ENCODE measurements around the gene C2CD2L.
"Not testable (repeated sequence)": the region's sequence is repeated elsewhere in the genome, so short reads cannot be mapped to it uniquely, and the experiment has no call there.

Gene C2CD2L

DNA sequence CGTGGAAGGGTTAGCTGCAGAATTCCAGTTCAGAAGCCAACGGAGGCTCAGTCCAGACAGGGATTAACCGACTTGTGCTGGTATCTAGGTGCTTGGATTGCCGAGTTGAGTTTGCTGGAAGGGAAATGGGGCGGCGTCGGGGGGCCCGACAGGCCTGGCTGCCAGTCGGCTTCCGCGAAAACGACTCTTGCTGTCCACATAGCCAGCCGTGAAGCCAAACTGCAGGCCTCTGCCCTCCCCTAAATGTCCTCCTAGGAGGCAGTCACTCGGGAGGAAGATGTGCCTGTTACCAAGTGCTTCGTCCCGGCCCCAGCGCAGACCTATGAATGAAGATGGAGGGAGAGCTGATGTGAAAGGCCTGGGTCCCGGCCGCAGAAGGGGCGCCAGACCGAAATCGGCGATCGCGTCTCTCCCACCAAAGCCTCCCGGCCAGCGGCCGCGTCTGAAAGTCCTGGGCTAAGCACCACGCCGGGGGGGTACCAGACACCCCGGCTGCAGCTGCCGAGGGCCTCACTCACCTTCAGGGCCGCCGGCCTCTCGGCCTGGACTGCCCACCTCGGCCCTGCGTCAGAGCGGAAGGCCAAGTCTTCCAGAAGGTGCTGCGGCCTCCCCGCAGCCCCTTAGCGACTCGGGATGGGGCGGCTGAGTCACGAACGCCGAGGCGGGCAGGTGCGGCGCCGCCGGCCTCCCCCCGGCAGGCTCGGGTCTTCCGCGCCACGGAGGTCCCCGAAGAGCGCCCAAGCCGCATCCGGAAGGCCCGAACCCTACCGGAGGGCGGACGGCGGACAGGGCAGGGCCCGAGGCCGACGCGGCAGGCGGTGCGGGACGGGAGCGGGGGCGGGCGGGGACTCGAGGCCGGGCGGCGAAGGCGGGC is 13.0 kb upstream of the C2CD2L start:
- DNase-seq, result no peak

DNA sequence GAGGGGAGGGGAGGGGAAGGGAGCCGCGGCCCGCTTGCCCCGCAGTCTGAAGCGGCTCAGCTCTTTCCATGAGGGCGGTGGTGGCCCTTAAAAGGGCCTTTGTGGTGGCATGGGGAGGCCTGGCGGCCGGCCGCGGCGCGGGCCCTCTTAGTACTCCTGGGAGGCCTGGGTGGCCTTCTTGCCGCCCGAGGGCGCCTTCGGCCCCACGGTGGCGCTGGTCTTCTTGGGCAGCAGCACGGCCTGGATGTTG is 12.4 kb upstream of the C2CD2L start:
- peak; percentile 44 for DNase-seq

DNA sequence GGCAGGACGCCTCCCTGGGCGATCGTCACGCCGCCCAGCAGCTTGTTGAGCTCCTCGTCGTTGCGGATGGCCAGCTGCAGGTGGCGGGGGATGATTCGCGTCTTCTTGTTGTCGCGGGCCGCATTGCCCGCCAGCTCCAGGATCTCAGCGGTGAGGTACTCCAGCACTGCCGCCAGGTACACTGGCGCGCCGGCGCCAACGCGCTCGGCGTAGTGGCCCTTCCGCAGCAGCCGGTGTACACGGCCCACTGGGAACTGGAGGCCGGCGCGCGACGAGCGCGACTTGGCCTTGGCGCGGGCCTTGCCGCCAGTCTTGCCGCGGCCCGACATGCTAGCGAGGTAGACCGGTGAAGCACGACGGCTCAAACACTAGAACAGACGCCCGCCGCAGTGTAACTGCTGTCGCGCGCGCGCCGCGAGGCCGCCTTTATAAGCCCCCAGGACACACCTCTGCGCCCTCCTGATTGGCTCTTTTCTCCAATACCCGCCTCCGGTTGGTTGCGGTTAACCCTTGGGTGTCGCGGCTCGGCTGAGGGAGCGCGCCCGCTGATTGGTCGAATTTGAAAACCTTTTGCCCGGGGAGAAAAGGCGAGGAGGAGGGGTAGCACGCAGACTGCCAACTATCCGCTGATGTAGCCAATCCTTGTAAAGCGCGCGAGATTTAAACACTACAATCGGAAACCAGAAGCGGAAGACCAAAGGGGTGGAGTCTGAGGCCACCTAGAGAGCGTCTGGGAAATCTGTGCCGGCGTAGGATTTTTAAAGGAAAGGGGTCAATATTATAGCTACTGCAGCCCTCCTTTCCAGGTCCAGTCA is 11.9 kb upstream of the C2CD2L start:
- DNase-seq, result peak; percentile 99

DNA sequence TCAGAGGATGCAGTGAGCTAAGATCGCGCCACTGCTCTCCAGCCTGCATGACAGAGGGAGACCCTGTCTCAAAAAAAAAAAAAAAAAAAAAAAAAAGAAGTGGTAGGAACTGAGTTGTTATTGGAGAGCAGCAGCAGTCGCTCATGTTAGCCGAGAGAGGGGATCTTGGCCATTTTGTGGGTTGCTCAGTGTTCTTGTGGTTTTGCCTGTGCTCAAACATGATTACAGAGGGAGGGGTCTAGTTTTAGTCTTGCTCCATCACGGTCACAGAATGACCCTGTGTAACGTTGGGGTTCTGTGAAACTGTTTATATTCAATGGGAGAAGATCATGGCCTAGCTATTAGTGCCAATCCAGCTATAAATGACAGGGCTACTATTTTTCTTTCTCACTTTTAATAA is 7.4 kb upstream of the C2CD2L start:
- DNase-seq, result no peak

DNA sequence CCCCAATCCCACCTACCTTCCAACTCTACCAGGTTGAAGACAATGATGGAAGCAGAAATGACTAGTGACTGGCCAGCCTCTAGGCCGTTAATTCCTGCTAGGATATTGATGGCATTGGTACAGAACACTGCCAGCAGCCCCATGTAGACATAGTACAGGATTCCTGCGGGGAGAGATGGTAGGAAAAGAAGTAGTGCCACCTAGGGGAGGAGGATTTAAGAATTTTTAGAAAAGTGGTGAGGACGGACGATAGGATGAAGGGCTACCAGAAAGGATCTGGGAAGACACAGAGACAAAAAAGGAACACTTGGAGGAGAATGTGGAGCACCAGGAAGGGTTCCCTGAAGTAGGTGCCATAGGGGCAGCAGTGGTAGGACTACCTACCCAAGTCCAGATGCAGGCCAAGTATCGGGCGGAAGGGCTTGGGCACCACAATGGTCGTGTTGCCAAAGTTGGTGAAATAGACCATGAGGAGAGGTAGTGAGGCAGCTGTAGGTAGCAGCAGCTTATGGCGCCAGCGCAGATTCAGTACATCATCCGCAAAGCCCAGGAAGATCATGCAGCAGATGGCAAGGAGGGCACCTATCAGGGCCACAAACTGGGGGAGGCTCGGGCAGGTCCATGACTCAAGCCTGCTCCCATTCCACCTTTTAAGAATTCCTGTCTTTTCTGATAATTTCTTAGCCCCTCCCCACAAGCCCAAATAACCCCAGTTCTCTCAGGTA is 6.7 kb upstream of the C2CD2L start:
- DNase-seq, result no peak

DNA sequence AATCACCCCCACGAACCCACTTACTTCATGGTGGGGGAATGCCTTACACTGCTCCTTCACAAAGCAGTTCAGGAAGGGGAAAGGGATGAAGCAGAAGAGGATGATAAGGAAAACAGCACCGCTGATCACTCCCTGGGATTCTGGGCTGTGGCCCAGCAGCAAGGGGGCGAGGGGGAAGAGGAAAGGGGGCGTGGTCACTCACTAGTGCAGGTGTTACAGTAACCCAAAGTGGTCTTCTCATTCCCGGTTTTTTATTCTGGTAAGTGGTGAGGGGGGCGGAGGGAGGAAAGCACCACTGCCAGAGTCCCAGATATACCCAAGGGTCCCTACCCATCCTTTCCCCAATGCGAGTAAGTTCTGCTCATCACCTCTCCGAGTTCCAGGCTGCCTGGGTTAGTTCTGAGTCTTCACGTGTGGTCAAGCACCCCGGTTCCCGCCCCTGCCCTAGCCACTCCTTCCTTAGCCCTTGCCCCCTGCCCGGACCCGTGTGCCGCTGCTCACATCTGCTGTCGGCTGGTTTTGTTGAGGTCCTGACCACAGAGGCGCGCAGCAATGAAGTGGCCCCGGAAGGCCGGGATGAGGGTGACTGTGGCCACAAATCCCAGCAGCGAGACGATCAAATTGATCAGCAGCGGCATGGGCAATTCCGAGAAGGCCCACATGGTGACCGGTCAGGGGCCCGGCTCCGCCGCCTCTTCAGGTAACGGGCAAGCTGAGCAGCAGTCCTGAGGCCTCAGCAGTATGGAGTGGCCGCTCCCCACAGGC is 6.0 kb upstream of the C2CD2L start:
- no peak for DNase-seq

DNA sequence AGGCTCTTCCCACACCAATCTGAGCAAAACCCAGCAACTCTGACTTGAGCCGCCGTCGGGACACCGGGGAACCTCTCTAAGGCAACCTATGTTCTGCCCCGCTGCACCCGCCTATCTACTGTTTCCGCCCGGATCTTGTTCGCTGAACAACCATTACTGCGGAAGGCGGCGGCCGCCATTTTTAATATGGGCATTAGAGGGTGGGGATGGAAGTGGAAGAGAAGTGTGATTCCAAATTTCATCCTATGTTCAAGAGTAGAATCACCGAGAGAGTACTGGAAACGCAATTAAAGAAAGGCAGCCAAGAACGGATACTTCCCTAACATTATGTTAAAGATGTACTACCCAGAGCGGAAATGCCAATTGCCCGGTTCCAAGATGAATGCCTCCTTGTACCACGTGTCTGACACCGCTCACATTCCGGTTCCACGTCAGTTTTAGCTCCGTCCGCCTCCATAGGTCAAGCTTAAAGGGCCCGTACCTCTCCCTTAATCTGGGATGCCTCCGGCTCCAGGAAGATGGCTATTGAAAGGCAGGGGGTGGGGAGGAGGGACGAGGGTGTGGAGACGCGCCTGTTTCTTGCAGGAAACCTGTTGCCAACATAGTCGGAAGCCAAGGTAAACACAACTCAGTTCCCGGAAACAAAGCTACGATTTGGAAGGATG is 5.3 kb upstream of the C2CD2L start, which contains the start of gene DPAGT1:
Gene DPAGT1 (minus strand): TSS at position 95 of the 665 bp plus-strand sequence. CDS start 198 bp downstream, outside the sequence.
- DNase-seq, result peak; percentile 94

DNA sequence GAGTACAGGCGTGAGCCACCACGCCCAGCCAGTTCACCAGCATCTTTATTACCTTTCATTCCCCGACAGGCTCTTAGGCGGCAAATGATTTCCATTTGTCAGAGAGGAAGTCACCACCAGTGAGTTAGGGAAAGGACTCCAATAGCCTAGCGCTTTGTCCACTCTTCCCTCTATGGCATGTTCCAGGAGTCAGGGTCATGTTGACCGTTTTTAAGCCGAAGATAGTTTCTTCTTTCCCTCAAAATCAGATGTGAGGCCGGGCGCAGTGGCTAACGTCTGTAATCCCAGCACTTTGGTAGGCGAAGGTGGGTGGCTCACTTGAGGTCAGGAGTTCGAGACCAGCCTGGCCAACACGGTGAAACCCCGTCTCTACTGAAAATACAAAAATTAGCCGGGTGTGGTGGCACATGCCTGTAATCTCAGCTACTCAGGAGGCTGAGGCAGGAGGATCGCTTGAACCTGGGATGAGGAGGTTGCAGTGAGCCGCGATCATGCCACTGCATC is 3.9 kb upstream of the C2CD2L start:
- DNase-seq, result not testable (repeated sequence)

DNA sequence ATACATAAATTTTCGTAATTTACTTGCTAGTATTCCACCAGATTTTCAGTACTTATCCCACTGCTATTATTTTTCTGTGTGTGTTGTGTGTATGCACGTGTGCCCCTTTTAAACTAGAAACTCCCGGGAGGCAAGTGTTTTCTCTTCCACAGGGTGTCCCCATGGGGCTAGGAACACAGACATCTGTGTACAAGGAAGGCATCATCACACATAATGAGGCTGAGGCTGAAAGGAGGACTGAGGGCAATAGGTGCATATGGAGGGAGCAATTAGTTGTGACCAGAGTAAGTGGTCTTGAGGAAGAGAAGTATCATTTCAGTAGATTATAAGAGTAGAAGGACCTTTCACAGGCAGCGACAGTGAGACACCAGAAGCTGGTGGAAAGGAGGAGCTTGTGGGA is 3.4 kb upstream of the C2CD2L start:
- no peak for DNase-seq

DNA sequence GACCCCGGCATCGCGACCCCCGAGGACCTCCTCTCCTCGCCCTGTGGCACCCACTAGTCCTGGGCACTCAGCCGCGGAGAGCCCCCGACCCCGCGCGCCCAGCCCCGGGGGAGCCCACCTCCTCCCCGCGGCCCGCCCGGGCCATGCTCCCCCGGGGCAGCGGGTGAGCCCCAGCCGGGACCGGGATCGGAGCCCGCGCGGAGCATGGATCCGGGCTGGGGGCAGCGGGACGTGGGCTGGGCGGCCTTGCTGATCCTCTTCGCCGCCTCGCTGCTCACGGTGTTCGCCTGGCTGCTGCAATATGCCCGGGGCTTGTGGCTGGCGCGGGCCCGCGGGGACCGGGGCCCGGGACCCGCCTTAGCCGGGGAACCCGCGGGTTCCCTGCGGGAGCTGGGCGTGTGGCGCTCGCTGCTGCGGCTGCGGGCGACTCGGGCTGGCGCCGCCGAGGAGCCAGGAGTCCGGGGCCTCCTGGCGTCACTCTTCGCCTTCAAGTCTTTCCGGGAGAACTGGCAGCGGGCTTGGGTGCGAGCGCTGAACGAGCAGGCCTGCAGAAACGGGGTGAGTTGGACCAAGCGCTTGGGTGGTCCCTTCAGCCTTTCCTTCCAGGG is 498 bp downstream of the C2CD2L start:
- DNase-seq, result no peak

DNA sequence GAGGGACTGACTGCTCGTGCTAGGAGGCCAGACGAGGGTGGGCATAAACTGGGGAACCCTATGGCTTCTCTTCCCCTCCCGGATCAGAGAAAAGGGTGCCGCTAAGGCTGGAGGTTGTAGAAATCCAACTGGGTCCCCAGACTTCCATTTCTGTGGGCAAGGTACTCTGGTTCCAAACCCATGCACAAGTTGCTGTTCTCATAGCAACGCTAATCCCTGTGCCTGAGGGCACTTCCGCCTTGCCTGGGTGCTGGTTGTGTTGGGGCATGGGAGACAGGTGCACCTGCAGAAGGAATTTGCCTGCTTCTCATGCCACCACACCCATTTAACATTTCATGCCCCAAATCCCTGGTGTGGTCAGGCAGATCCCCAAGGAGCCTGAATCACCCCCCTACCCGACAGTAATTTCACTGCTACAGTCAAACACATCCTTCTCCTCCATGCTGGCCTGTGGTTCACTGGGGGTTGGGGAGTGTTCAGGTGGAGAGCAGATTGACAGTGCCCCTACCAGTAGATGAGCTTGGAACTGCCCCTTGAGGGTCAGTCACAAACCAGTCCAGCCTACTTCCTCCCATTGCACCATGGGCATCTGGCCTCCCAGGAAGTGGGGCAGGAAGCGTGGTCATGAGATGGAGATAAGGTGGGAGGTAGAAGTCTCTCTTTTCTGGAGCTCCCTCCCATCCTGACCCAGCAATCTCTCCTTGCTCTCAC is 1.2 kb downstream of the C2CD2L start:
- no peak for DNase-seq

DNA sequence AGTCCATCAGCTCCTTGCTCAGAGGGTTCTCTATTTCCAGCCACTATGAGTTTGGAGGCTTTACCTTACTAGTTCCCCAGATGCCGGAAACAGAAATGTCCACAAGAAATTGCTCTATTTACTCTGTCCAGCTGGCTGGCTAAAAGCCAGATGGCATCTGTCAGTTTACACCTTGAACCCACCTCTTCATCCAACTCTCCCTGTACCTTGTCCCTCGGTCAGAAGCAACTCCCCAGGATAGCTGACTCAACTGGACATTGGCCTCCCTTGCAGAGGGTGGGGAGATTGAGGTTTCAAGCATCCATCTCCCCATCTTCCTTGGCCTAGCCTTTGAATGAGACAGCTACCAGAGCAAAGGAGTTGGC is 1.7 kb downstream of the C2CD2L start:
- no peak for DNase-seq

DNA sequence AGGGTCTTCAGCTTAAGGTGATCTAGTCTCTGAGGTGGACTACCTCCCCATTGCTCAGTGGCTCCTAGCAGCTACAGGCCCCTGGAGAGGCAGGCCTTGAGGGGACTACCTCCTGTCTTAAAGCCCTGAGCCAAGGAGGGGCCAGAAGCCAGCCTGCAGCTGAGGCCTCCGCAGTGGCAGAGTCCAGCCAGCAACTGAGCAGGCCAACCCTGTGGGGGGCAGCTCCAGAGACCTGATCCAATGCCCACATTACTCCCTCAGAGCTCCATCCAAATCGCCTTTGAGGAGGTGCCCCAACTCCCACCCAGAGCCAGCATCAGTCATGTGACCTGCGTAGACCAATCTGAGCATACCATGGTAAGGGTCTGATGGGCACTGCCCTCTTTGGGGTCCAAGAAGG is 2.7 kb downstream of the C2CD2L start:
- DNase-seq, result no peak

DNA sequence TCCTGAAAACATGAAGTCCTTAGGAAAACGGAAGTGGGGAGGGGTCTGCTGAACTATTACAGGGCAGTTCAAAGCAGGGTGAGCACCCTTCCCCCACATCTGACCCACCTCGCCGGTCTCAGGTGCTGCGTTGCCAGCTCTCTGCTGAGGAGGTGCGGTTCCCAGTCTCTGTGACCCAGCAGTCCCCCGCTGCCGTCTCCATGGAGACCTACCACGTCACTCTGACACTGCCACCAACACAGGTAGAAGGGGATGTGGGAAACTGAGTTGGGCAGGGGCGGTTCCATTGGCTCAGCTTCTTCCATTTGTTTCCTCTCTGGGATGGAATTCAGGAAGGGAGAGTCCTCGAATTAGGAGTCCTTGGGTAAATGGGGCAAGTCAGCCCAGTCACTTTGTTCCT is 3.3 kb downstream of the C2CD2L start:
- DNase-seq, result no peak

DNA sequence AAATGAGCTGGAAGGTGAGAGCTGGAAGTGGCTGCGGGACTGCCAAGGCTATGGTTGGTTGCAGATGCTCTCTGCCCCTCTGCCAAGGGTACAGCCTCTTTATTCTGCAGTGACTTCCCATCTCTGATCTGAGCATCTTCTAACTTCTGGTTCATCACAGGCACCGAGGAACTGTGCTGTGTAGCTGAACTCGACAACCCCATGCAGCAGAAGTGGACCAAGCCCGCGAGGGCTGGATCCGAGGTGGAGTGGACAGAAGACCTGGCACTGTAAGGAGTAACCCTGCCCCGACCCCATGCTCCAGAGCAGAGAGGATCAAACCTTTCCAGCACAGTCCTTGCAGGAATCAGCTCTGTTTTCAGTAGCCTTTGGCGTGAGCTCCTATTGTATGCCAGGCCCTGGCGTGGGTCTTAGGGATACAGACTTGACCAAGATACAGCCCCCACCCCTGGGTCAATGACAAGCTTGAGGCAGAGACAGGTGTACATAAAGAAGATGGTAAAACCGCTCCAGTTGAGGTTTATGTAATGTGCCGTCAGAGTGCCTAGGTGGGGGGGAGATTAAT is 4.3 kb downstream of the C2CD2L start:
- DNase-seq, result no peak

DNA sequence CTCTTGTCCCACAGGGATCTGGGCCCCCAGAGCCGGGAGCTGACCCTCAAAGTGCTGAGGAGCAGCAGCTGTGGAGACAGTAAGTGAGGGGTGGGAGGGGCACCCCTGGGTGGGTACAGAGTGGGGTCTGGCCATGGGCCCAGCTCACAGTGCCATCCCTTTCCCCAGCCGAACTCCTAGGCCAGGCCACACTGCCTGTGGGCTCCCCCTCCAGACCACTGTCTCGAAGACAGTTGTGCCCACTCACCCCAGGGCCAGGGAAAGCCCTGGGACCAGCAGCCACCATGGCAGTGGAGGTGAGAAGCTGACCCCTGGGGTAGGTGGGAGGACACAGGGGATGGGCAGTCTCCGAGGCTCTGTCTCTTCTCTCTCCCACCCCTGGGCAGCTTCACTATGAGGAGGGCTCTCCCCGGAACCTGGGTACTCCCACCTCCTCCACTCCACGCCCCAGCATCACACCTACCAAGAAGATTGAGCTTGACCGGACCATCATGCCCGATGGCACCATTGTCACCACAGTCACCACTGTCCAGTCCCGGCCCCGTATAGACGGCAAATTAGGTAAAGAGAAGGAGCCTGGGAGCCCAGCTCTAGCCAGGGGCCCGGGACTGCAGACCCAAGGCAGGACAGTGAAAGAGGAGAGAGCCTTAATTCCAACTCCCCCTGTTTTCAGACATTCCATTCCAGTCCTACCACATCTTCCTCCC is 5.3 kb downstream of the C2CD2L start:
- DNase-seq, result no peak

DNA sequence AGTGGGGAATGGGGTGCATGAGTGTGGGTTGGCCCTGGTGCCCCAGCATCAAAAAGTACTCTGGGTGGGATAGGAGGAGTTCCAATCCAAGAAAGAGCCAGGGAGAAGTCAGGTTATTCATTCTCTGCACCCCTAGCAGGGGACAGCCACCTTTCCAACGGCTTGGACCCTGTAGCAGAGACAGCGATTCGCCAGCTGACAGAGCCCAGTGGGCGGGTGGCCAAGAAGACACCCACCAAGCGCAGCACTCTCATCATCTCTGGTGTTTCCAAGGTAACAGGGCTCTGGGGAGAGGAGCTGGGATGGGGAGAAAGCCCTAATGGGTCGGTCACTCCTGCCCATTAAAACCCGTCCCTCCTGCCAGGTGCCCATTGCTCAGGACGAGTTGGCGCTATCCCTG is 6.6 kb downstream of the C2CD2L start:
- no peak for DNase-seq

DNA sequence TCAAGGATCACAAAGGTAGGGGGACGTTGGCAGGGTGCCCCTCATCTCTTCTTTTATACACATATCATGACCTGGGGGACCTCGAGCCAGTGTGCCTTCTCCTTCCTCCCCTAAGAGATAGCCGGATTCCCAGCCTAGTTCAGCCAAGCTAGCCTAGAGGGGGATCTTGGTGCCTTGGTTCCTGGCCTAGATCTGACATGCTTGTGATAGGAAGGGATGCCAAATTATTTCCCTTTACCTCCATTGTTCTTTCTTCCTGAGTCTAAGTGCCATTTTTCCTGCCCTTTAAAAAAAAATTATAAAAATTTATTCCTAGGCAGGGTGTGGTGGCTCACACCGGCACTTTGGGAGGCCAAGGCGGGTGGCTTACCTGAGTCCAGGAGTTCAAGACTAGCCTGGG is 7.2 kb downstream of the C2CD2L start:
- no peak for DNase-seq

DNA sequence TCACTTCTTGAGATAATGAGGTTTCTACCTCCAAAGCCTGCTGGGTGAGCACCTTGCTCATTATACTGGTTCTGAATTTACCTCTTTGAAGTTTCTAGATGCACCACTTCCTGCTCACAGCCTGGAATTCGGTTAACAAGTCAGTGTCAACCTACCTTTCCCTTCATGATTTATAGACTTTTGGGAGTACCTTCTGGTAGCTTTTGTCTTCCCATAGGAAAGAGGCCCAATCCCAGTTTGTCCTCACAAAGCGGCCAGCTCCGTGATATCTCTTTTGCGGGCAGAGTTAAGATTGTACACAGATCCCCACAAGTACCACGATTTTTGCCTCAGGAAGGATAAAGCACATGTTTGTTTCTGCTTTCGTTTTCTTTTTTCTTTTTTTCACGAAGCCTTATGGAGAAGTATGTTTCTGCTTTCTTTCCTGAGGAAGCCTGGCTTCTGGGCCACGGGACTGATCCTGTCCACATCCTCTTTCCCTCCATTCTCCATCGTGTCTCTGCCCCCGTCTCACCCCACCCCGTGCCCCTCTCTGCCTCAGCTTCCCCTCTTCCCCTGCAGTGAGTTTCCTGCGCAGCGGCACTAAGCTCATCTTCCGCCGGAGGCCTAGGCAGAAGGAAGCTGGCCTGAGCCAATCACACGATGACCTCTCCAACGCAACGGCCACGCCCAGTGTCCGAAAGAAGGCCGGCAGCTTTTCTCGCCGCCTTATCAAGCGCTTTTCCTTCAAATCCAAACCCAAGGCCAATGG is 8.5 kb downstream of the C2CD2L start:
- DNase-seq, result no peak
